ENCODE data around the gene MKNK2. TPM values are rescaled to one million over a fixed set of nuclear protein-coding genes. Genes with fewer than 3 reads are reported as not detected.
A peak's percentile ranks its signal among the peaks of the same experiment; 100 is the strongest.

Gene MKNK2
- total and polyA plus RNA-seq, 2 of the 13 experiments (the other 11 are each of a cell fraction or from before 2014, with no cell fraction given), result 44.9 to 112 TPM

GRCh38 chr19:2058570-2059421 lies 7.8 kb upstream of the MKNK2 start:
- no peaks in the 10 kb centered on the region for H3K36me3 ChIP-seq (replicated peaks in 1 of 2; ENCODE audit: control insufficient read depth in 1 of 2, insufficient read depth in 2 of 2, low read length in 2 of 2)
- FAIRE-seq, result no peak
- peak overlapping the region; percentile 100 for H3K27ac ChIP-seq (ENCODE audit: extremely low read length, insufficient read depth, low read length)
- H3K4me3 ChIP-seq (replicated peaks in 1 of 3; ENCODE audit: insufficient read depth in 1 of 3, low read depth in 2 of 3, low read length in 3 of 3), result peak overlapping the region; percentile 61 to 86 (median 76); a peak in 5 of 6 replicates
- no peak overlapping the region for H2AFZ ChIP-seq (ENCODE audit: low read length)
- POLR2A ChIA-PET, result interaction anchor here (0.6 to 3.8 kb wide), 7 partner anchors 7 to 40 kb away, joined by 3 to 40 read pairs (median 4); partner anchors contain the start of gene MKNK2
- H4K20me1 ChIP-seq (ENCODE audit: insufficient read depth, low read length), result no peaks in the 10 kb centered on the region
- CTCF ChIA-PET (ENCODE audit: low intra/inter-chr PET ratio, low total read pairs), result no interaction called here
- H3K79me2 ChIP-seq (ENCODE audit: insufficient read depth, low read length), result no peaks in the 10 kb centered on the region
- H3K4me2 ChIP-seq (ENCODE audit: low read depth, low read length), result peak overlapping the region; percentile 97
- H3K9me3 ChIP-seq (ENCODE audit: low read length), result no peaks in the 10 kb centered on the region
- in situ Hi-C loops (cut with HindIII; ENCODE audit: extremely low pct_ligation_motif_present, low pct_unique_long_range_greater_than_20kb) (no loop called here), intact Hi-C loops (cut with micrococcal nuclease; ENCODE audit: unreplicated experiment) (no loop called here)
- WGBS (ENCODE audit: low lambda C conversion rate), result 87% methylated on average over 27 of the region's 27 CpGs
- H3K9ac ChIP-seq (ENCODE audit: insufficient read depth, low read depth, low read length), result peak overlapping the region; percentile 95
- no peak for DNase-seq (ENCODE audit: low spot score)
- TF ChIP-seq ZNF256 (CRISPR knock-in tag; conservative IDR thresholded peaks at IDR 0.05), result no peak
- TF ChIP-seq PRMT3 (CRISPR knock-in tag; IDR thresholded peaks at IDR 0.05; ENCODE audit: borderline replicate concordance, low read depth), result 0 out of 2 replicates have a peak, but pooled peaks have one; percentile 21
- TF ChIP-seq ZNF878 (CRISPR knock-in tag; IDR thresholded peaks at IDR 0.05), result peak; percentile 10; the same call in 1 of the 2 replicates
- H3K27me3 ChIP-seq (ENCODE audit: control insufficient read depth in 1 of 2, insufficient read depth in 2 of 2, low read length in 2 of 2), result no peaks in the 10 kb centered on the region; a peak in 1 of 5 replicates
- no peak for ATAC-seq
- no TSS peak for BruUV-seq (replicated peaks)
- peaks cover 78% of the 10 kb centered on the region for H3K4me1 ChIP-seq (ENCODE audit: insufficient read depth, low read length)

DNA sequence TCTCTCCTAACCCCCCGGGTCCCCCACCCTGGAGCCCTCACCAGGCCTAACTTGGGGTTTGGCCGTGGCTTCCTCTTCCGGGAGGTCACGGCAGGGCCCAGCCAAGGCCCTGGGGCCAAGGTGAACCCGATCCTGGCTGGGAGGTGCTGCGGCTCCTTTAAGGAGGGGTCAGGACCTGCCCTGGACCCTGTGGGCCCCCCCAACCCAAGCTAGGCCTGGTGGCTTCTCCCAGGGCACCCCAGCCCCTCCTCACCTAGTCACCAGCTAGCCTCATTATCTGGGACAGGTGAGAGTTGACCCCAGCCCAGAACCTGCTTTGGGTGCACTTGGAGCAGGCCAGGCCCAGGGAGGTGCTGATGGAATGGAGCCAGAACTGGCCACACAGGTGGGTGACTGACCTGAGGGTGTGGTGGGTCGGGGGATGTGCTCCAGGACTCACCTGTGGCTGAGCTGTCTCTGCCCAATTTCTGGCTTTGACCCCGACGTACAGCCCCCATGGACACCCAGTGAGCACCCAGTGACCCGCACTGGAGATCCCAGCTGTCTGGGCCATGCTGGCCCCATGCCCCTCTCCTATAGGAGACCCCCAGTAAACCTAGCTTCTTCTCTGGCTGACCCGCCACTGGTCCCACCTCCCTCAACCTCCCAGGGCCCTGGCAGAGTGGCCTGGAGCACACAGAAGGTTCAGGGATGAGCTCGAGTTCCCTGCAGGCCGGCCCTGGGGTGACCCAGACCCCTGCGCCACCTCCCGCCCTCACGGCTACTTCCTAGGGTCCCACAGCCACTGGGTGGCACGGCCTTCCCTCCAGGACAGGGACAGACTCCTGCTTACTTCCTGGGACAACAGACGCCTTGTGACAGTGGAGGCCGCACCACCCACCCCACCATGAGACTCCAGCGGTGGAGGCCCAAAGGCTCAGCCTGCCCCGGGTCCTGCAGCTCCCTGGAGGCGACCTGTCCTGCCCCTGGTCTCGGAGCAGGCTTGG lies 6.7 kb upstream of the MKNK2 start:
- 93% methylated on average over 7 of the region's 23 CpGs for WGBS (ENCODE audit: low lambda C conversion rate)
- no peak overlapping the region for H2AFZ ChIP-seq (ENCODE audit: low read length)
- ChIA-PET POLR2A (interaction anchor here (0.6 to 3.8 kb wide), 2 partner anchors 8 to 311 kb away, joined by 3 to 26 read pairs; no protein-coding TSS in a partner anchor), CTCF (ENCODE audit: low intra/inter-chr PET ratio, low total read pairs) (no interaction called here)
- no peak overlapping the region for H3K4me2 ChIP-seq (ENCODE audit: low read depth, low read length)
- H3K9ac ChIP-seq (ENCODE audit: insufficient read depth, low read depth, low read length), result no peak overlapping the region
- no peaks in the 10 kb centered on the region for H3K36me3 ChIP-seq (replicated peaks in 1 of 2; ENCODE audit: control insufficient read depth in 1 of 2, insufficient read depth in 2 of 2, low read length in 2 of 2)
- intact Hi-C loops (cut with micrococcal nuclease; ENCODE audit: unreplicated experiment), result no loop called here
- DNase-seq (ENCODE audit: low spot score) (no peak), ATAC-seq (no peak), FAIRE-seq (no peak)
- in situ Hi-C loops (cut with HindIII; ENCODE audit: extremely low pct_ligation_motif_present, low pct_unique_long_range_greater_than_20kb), result no loop called here
- H3K9me3 ChIP-seq (ENCODE audit: low read length), result no peaks in the 10 kb centered on the region
- peak overlapping the region; percentile 100 for H3K27ac ChIP-seq (ENCODE audit: extremely low read length, insufficient read depth, low read length)
- no TSS peak for BruUV-seq (replicated peaks)
- peaks cover 81% of the 10 kb centered on the region for H3K4me1 ChIP-seq (ENCODE audit: insufficient read depth, low read length)
- no peaks in the 10 kb centered on the region; a peak in 1 of 5 replicates for H3K27me3 ChIP-seq (ENCODE audit: control insufficient read depth in 1 of 2, insufficient read depth in 2 of 2, low read length in 2 of 2)
- no peaks in the 10 kb centered on the region for H3K79me2 ChIP-seq (ENCODE audit: insufficient read depth, low read length)
- no peaks in the 10 kb centered on the region for H4K20me1 ChIP-seq (ENCODE audit: insufficient read depth, low read length)
- H3K4me3 ChIP-seq (replicated peaks in 1 of 3; ENCODE audit: insufficient read depth in 1 of 3, low read depth in 2 of 3, low read length in 3 of 3), result no peak overlapping the region
- peak; percentile 55; the same call in 1 of the 2 replicates for TF ChIP-seq HNRNPL (IDR thresholded peaks at IDR 0.05; ENCODE audit: low read depth, low read length)
- TF ChIP-seq ZFX (CRISPR knock-in tag; IDR thresholded peaks at IDR 0.05; ENCODE audit: low read depth), result peak; percentile 29; the same call in 1 of the 2 replicates
- 0 out of 4 replicates have a peak, but pooled peaks of 1 of the 2 experiments have one; percentile 10 for TF ChIP-seq POLR2A (IDR thresholded peaks at IDR 0.05; ENCODE audit: insufficient read depth in 1 of 2, low read depth in 2 of 2, low read length in 2 of 2)
- peak; percentile 15; the same call in 1 of the 2 replicates for TF ChIP-seq ZFY (CRISPR knock-in tag; IDR thresholded peaks at IDR 0.05)
- TF ChIP-seq ZNF652 (CRISPR knock-in tag; IDR thresholded peaks at IDR 0.05; ENCODE audit: borderline replicate concordance, low read depth), result no peak
- no peak for TF ChIP-seq GABPA (IDR thresholded peaks at IDR 0.05; ENCODE audit: low read depth, low read length)
- no peak for TF ChIP-seq GABPA (CRISPR knock-in tag; IDR thresholded peaks at IDR 0.05; ENCODE audit: low read depth)
- 0 out of 2 replicates have a peak, but pooled peaks have one; percentile 5 for TF ChIP-seq ZBTB33 (CRISPR knock-in tag; IDR thresholded peaks at IDR 0.05)

Data from HepG2 (cell line).